ENCODE results near the gene PLAU. TPM values are rescaled to one million over a fixed set of nuclear protein-coding genes. Genes with fewer than 3 reads are reported as not detected.
"Not testable (repeated sequence)": the region's sequence is repeated elsewhere in the genome, so short reads cannot be mapped to it uniquely, and the experiment has no call there.

The PLAU gene
- total RNA-seq, 1 donor from 2014 or later, result 137 TPM

DNA sequence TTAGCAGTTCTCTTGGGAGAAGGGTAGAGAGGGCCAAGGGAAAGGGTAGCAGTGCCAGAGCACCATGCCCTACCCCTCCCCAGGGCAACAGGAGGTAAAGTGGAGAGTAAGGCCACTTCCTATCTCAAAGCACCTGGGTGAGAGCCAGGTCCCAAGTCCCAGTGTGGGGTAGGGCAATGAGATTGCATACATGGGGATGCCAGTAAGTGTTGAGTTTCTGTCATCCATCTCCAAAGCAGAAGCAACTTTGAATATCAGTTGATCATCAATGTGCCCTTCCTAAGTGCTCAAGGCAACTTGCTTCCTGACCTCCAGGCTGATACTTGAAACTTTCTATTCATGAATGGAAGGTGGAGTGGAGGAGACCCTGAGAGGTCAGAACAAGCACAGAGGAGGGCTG lies 34.4 kb upstream of the PLAU start:
- no peak for DNase-seq (ENCODE audit: extremely low read depth, low read depth, low spot score)

DNA sequence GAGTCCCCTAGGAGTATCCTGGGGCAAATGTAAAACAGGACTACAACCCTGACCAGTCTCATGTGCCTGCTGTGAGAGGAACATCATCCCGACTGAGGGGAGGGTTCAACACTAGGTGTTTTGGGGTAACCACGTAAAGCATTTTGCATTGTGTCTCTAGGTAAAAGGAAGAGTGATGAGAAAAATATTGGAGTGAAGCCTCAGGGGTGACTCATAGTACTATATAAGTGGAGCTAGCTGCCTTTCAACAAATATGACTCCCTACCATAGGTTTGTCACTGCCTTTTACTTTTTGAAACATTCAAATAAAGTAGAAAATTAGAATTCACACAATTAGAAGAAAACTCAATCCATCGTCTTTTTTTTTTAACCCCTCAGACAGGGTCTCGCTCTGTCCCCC lies 34.0 kb upstream of the PLAU start:
- no peak for DNase-seq (ENCODE audit: extremely low read depth, low read depth, low spot score)

DNA sequence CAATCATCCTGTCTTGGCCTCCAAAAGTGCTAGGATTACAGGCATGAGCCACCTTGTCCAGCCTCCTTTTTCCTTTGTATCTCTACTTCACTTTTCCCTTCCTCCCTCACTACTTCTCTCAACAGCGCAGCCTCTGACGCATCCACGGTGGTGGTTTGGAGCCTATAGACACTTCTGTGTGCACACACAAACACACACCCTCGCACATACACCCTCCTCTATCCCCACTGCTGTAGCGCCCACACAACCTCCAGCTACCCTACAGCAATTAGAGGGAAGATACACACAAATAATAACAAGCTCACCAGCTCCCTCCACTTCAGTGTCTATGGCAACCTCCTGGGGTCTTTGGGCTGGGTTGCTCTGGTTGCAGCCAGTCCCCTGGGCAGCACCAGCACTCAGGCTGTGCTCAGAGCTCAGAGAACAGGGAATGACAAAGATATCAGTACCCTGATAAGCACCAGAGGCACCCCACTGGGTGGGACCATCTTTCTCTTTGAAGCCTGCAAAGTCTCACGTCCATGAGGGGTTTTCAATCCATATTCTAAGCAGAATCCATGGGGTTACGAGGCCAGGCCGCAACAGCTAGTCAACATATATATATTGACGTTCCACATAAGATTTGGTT lies 33.3 kb upstream of the PLAU start:
- DNase-seq (ENCODE audit: extremely low read depth, low read depth, low spot score), result no peak

DNA sequence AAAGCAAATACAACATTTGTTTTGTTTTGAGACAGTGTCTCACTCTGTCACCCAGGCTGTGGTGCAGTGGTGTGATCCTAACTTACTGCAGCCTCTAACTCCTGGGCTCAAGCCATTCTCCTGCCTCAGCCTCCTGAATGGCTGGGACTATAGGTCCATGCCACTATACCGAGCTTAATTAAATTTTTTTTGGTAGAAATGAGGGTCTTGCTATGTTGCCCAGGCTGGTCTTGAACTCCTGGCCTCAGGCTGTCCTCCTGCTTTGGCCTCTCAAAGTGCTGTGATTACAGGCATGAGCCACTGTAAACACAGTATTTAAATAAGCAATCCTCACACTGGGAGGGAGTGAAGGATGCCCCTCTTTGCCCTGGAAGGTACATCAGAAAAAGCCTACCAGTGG lies 32.6 kb upstream of the PLAU start:
- no peak for DNase-seq (ENCODE audit: extremely low read depth, low read depth, low spot score)

DNA sequence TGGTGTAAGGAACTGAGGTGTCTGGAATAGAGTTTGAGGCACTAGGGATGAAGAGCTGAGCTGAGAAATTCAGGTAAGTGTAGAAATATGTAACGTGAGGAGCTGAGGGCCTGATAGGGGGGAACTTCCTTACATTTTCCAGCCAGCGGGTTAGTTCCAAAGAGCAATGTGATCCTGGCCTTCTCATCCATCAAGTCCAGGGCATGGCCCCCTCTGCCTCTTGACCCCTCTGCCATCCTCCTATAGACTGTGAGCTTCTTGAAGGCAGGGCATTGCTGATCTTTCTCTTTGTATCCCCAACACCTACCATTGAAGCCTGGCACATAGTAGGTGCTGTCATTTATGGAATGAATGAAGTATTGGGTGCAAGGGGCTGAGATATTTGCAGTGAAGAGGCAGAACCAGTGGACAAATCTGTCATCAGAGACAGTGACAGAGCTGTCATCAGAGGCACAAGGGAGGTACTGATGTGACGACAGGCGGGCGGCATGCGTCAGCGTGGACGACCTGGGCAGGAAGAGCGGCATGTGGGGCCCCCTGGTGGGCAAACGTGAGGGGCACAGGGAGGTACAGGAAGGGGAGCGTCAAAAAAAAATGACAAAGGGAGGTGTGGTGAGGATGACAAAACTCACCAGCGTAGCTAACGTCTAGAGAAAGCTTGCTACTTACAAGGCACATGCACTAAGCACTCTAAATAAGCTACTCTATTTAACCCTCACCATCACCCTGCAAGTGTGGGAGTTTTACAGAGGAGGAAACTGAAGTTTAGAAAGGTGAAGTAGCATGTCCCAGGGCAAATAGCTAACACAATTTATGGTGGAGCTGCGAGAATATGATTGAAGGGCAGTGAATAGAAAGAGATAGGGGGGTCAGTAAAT lies 31.4 kb upstream of the PLAU start:
- DNase-seq (ENCODE audit: extremely low read depth, low read depth, low spot score), result no peak

DNA sequence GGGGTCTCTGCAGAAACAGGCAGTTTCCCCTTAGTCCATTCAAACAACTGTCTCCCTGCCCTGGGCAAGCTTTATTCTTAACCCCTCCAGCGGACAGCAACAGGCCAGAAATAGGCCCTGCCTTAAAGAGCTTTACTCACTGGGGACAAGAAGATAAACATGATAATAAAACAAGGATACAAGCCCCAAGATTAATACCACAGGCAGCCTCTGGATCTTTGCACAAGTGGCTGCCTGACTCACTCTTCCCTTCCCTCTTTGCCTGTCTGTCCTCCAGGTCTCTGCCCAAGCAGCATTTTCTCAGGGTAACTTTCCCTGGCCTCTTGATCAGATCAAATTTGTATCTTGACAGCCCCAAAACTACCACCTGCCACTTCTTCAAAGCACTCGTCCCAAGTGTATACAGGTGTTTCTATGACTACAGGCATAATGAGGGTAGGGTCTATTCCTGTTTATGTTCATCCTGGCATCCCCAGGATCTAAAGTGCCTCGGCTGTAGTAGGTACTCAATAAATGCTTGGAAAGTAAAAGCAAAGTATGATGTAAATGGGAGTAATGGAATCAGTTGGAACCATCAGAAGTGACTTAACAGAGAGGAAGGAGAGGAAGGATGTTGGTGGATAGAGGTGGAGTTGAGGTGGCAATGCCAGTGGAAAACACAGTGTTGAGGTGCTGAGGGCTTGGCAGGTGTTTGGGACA lies 29.6 kb upstream of the PLAU start:
- no peak for DNase-seq (ENCODE audit: extremely low read depth, low read depth, low spot score)

DNA sequence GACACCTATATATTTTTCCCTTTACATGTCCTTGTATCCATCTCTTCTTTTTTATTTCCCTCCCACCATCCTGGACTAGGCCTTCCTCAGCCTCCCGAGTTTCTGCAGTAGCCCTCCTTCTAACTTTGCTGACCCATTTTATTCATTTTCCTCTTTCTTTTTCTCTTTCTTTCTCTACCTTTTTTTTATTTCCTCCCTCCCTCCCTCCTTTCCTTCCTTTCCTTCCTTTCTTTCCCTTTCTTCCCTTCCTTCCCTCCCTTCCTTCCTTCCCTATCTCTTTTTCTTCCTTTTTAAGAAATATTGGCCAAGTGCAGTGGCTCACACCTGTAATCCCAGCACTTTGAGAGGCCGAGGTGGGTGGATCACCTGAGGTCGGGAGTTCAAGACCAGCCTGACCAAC lies 26.9 kb upstream of the PLAU start:
- DNase-seq (ENCODE audit: extremely low read depth, low read depth, low spot score), result no peak

DNA sequence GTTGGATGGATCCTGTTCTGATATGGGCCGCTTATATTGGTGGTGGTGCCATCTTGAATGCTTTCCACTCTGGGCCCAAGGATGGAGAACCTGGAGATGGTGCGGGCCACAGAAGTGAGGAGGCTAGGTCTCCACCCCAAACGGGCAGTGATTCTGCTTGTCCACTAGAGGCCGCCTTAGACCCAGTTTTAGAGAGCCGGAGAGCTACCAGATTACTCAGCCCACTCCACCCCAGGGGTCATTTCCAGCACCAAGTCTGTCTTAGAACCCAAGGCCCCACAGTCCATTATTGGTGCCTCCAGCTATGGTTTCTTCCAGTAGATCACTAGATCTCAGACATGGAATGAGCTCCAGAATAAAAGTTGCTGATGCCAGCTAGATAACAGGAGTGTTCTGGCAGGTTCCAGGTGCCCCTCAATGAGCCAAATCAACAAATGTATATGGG lies 24.8 kb upstream of the PLAU start:
- DNase-seq (ENCODE audit: extremely low read depth, low read depth, low spot score), result no peak

DNA sequence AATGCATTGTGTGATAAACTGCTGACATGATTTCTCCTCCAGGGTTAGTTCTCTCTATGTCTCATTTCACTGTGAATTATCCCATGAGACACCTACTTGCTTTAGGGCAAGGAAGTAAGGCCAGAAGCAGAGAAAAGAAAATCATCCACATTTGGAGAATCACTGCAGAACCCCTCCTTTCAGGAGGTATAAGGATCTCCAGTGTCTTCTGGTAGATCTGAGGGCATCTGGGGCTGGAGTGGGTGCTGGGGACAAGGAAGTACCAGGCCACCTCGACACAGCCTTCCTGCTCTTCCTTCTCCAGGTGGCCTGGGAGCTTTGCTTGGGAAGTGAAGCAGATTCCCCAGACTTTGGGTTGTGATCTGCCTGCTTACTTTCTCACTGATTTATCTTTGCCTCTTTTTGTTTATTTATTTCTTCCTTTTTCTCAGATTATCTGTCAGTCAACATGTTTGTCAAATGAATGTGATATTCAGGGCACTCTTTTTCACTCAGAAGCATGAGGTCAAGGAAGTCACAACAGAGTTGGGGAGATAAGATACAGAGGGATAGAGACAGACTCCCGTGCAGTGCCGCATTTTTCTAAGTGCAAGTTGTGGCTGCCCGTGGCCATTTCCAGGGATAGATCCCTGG lies 24.2 kb upstream of the PLAU start:
- no peak for DNase-seq (ENCODE audit: extremely low read depth, low read depth, low spot score)

DNA sequence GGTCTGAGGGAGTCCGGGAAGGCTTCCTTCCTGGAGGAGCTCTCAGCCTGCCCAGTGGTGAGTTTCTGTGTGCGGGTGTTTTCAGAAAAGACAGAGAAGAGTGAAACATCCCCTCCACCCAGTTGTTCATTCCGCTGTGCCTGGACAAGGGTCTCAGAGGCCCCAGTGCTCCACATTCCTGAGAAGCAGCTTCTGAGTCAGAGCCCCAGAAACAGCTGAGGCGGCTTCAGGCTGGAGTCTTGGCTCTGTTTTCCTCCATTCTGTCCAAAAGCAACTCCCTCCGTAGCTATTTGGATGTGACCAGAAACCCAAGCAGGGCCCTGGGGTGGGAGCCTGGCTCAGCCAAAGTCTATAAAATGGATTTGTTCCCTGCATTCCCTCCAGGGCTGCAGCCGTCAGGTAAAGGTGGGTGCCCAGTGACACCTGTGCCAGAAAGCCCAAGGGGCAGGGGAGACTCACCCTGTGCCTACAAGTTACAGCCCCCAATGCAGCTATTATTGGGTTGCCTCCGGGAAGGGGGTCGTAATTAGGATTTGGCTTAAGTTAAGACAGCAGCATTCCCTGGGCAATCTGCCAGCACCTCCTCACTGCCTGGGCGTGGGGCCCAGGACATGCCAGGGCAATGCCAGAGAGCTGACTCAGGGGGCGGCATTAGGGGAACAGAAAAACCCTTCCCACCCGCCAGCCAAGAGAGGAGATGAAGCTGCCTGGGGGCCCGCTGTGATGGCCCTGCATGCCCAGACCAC lies 23.5 kb upstream of the PLAU start:
- no peak for DNase-seq (ENCODE audit: extremely low read depth, low read depth, low spot score)

DNA sequence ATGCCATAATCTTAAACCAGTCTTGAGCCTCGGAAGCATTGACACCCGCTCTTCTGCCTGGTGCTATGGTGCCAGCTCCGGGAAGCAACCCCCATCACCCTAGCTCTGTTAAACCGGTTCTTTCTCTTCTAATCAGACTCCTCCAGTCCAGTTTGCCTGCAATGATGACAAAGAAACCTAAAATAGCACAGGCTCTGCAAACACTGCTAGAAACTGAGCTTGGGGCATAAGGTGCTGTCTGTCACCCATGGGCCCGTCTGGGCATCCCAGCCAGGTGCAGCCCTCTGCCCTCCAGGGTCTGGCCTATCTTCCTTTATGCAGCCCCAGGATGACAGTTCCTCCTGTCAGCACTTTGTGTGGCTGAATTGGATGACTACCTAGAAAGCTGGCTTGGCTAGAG lies 22.4 kb upstream of the PLAU start:
- no peak for DNase-seq (ENCODE audit: extremely low read depth, low read depth, low spot score)

DNA sequence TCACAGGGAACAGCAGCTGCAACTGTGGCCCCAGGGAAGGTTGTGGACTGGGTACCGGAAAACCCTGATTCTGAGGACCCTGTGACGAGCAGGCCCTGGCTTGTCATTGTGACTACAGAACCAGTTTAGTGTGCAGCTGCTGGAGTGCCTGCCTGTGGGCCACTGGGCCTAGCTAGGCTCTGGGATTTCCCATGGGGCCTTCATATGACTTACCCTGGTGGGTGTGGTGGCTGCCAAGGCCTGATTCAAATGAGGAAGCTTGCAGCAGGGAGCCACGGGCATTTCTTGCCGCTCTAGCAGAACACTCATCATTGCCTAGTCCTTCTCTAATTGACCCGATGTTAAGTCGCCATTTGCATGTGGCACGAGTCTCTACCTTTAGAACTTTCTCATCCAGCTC lies 21.9 kb upstream of the PLAU start:
- no peak for DNase-seq (ENCODE audit: extremely low read depth, low read depth, low spot score)

DNA sequence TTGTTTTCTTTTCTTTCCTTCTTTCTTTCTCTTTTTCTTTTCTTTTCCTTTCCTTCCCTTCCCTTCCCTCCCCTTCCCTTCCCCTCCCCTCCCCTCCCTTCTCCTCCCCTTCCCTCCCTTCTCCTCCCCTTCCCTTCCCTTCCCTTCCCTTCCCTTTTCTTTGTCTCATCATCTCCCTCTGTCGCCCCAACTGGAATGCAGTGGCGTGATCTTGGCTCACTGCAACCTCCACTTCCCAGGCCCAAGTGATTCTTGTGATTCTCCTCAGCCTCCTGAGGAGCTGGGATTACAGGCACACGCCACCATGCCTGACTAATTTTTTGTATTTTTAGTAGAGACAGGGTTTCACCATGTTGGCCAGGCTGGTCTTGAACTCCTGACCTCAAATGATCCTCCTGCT lies 21.5 kb upstream of the PLAU start:
- not testable (repeated sequence) for DNase-seq (ENCODE audit: extremely low read depth, low read depth, low spot score)

DNA sequence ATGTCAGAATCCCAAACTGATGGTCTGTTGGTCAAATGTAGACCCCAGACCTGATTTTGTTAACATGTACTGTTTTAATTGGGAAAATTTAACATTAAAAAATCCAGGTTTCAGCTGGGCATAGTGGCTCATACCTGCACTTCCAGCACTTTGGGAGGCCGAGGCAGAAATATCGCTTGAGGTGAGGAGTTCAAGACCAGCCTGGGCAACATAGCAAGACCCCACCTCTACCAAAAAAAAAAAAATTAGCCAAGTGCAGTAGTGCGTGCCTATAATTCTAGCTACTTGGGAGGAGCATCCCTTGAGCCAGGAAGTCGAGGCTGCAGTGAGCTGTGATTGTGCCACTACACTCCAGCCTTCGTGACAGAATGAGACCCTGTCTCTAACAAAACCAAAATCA lies 20.7 kb upstream of the PLAU start:
- no peak for DNase-seq (ENCODE audit: extremely low read depth, low read depth, low spot score)

DNA sequence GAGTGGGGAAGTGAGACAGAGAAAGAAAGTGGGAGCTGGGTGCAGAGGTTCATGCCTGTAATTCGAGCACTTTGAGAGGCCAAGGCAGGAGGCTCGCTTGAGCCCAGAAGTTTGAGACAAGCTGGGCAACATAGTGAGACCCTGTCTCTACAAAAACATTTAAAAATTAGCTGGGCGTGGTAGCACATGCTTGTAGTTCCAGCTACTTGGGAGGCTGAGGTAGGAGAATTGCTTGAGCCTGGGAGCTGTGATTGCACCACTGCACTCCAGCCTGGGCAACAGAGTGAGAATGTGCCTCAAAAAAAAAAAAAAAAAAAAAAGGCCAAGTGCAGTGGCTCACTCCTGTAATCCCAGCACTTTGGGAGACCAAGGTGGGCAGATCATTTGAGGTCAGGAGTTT lies 20.1 kb upstream of the PLAU start:
- not testable (repeated sequence) for DNase-seq (ENCODE audit: extremely low read depth, low read depth, low spot score)

DNA sequence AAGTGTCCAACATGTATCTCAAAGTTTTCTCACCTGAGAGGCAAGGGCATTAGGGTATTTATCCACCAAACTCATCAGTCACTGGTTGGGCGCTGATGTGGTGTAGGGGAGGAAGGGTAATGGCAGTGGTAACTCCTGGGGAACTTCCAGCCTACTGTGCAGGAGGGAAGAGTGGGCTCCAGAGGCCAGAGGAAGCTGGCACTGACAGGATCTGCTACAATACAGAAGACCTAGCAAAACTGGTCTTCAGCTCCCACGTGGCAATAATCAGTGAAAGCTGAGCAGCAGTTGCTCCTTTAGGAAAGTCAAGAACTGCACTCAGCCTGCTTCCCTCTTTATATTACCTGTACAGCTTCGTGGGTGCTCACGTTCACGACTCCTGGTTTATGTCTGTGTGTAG lies 19.4 kb upstream of the PLAU start:
- DNase-seq (ENCODE audit: extremely low read depth, low read depth, low spot score), result no peak

DNA sequence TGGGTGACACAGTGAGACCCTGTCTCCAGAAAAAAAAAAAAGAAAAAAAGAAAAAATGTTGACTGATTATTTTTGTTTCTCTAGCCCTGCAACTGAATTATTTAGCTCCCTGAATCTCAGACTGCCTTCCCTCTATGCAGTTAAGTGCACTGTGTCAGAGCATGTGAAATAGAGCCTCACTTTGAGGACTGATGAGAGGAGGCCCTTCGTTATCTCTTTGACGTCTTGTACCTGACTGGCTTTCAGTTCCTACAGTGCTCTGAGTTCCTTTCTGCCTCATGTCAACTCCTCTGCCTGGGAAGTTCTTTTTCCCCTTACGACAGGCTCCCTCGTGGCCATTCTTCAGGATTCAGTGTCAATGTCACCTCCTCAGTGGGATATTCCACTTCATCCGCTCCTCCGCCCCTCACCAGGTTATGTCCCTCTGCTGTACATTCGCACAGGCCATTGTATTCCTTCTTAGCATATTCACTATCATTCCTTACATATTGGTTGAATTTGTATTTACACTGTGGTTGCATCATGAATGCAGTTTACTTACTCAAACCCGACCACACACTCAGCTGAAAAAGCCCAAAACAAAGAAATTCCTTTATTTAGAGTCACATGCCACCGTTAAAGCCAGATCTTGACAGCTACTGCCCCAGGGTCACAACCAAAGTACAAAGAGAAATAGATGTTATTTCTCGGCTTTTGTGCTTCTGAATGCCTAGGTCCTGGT lies 18.5 kb upstream of the PLAU start:
- no peak for DNase-seq (ENCODE audit: extremely low read depth, low read depth, low spot score)

DNA sequence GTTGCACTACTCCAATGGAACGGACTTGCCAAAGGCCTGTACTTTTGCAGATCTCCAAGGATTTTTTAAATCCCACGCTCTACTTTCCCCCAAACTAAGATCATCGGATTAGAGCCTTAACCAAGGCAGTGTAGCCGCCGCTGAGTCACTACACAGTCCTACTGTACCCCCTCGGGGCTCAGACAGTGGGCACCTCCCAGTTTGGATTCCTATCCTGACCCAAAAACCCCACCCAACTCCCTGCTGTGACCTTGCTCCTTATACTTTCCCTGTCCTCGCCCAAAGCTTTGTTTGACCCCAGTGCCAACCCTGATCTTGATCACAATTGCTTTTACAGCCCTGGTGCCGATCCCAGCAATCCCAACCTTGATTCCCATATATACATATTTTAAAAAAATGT lies 17.5 kb upstream of the PLAU start:
- no peak for DNase-seq (ENCODE audit: extremely low read depth, low read depth, low spot score)

DNA sequence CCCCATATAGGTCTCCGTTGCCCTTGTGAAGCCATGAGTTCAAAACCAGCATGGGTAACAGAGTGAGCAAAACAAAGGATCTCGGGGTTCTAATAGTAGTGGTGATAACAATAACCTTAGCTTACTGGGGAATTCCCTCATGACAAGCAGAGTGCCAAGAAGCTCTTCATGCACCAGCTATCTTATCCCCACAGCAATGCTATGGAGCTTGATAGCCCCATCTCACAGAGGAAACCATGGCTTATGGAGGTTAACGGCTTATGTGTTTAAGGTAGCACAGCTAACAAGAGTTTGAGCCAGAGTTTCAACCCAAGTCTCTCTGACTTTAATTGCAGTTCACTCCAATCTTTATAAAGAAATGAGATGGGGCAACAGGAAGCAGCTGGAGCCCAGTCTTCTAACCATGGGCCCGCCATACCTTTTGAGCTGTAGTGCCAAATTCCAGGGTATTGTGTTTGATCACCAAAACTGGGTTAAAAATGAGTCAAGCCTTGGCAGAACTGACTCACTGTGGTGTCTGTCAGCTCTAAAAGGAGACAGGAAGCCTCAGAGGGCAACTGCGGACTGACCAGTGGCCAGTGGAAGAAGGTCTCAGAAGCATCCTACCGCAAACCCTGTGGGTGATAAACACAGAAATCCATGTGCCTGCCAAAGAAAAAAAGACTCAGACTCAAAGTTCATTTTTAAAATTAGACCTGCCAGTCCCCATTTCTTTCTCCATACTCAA lies 16.5 kb upstream of the PLAU start:
- peak; percentile 75 for DNase-seq (ENCODE audit: extremely low read depth, low read depth, low spot score)

Data from glomerular endothelial cell (primary cell).